ENCODE results near the gene MAPT.

Gene MAPT

GRCh38 chr17:46049656-46050055 lies 155.3 kb downstream of the MAPT start:
- H3K4me3 ChIP-seq, result no peak overlapping the region
- intact Hi-C loops (cut with DNase I; ENCODE audit: low total_unique reads), result loop anchor here (5.0 kb wide), 1 partner anchor 143 kb away; the partner anchor contains the start of gene KANSL1
- no peaks in the 10 kb centered on the region for H3K9me3 ChIP-seq
- no peak for TF ChIP-seq CTCF (IDR thresholded peaks at IDR 0.05)
- H3K27me3 ChIP-seq, result no peaks in the 10 kb centered on the region
- DNase-seq, result no peak
- peaks cover 31 to 69% (median 47%) of the 10 kb centered on the region in 3 donors for H3K36me3 ChIP-seq
- no peak overlapping the region for H3K27ac ChIP-seq
- peaks cover 0 to 3% (median 0%) of the 10 kb centered on the region in 4 donors for H3K4me1 ChIP-seq

DNA sequence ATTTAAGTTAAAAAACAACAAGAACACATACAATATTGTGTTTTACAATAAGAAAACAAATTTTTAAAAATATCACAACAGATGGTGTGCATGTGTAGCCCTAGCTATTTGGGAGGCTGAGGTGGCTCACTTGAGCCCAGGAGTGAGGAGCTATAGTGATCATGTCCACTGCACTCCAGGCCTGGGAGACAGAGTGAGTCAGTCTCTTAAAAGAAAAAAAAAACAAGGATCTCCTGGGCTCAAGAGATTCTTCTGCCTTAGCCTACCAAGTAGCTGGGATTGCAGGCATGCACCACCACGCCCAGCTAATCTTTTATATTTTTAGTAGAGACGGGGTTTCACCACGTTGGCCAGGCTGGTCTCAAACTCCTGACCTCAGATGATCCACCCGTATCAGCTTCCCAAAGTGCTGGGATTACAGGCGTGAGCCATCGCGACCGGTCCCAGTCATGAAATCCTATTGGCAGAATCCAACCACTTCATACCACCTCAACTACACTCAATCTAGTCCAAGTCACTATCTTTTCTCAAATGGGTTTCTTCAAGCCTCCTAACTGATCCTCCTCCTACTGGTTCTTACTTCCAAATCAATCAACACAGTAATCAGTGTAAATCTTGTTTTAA lies 159.7 kb downstream of the MAPT start:
- no peak overlapping the region for H3K4me3 ChIP-seq
- intact Hi-C loops (cut with DNase I; ENCODE audit: low total_unique reads), result no loop called here
- DNase-seq, result no peak
- no peak overlapping the region for H3K27ac ChIP-seq
- no peak for TF ChIP-seq CTCF (IDR thresholded peaks at IDR 0.05)
- peaks cover 19 to 46% (median 23%) of the 10 kb centered on the region in 3 donors for H3K36me3 ChIP-seq
- H3K4me1 ChIP-seq, result no peaks in the 10 kb centered on the region
- H3K9me3 ChIP-seq, result no peaks in the 10 kb centered on the region
- no peaks in the 10 kb centered on the region for H3K27me3 ChIP-seq

DNA sequence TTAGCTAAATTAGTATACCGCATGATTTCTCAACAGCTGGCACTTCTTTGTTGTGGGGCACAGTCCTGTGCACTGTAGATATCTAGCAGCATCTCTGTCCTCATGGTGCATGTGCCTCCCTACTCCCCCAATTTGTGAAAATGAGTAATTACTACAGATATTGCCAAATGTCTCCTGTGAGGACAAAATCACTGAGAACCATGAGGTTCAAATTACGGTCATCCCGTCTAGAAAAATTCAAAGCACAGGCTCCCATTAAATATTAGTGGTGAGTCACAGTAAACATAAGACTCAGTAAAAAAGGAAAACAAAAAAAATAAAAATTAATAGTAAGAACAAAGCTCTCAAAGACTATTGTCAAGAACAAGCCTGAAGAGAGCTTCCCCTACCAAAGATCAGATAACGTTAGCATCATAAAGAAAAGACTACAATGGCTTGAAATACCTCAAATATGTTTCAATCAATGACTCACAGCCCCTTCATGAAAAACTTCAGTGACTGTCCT lies 162.5 kb downstream of the MAPT start:
- intact Hi-C loops (cut with DNase I; ENCODE audit: low total_unique reads), result no loop called here
- peaks cover 0 to 34% (median 15%) of the 10 kb centered on the region in 3 donors for H3K36me3 ChIP-seq

DNA sequence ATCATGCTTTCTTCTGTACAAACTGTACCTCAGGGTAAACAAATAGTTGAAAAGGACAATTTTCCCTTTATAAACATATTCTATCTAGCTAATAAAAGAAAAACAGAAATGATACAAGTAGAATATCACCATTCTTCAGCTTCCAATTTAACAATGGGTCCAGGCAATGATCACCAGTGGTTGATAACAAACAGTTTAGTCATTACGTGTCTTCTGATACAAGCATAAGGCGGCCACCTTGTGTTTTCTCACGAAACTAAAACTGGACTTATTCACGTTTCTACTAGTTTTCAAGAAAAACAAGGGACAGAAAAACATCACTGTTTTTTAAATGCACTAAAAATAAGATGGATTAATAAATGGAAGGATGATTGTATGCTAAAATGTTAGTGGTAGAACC lies 163.0 kb downstream of the MAPT start:
- no peaks in the 10 kb centered on the region for H3K9me3 ChIP-seq
- no peak for TF ChIP-seq CTCF (IDR thresholded peaks at IDR 0.05)
- peaks cover 0 to 35% (median 15%) of the 10 kb centered on the region in 3 donors for H3K36me3 ChIP-seq
- H3K4me3 ChIP-seq, result no peak overlapping the region
- no peak for DNase-seq
- intact Hi-C loops (cut with DNase I; ENCODE audit: low total_unique reads), result no loop called here
- H3K27ac ChIP-seq, result no peak overlapping the region
- H3K27me3 ChIP-seq, result no peaks in the 10 kb centered on the region
- H3K4me1 ChIP-seq, result no peaks in the 10 kb centered on the region

More for the DNA sequence above, 162.5 kb downstream of the MAPT start:
- no peaks in the 10 kb centered on the region for H3K9me3 ChIP-seq
- H3K4me1 ChIP-seq, result no peaks in the 10 kb centered on the region
- peak in 1 of 2 donors; percentile 37 for DNase-seq
- no peaks in the 10 kb centered on the region for H3K27me3 ChIP-seq
- no peak overlapping the region for H3K27ac ChIP-seq
- TF ChIP-seq CTCF (IDR thresholded peaks at IDR 0.05), result no peak
- no peak overlapping the region for H3K4me3 ChIP-seq

DNA sequence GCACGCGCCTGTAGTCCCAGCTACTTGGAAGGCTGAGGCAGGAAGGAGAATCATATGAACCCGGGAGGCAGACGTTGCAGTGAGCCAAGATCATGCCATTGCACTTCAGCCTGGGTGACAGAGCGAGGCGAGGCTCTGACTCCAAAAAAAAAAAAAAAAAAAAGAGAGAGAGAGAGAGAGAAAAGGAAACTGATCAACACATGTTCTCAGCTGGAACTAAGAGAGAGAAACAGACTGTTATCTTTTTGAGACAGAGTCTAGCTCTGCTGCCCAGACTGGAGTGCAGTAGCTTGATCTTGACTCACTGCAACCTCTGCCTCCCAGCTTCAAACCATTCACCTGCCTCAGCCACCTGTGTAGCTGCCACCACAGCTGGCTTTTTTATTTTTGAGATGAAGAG lies 165.1 kb downstream of the MAPT start:
- no peak for DNase-seq
- intact Hi-C loops (cut with DNase I; ENCODE audit: low total_unique reads), result no loop called here
- Histone ChIP-seq H3K4me1 (peaks cover 0 to 7% (median 0%) of the 10 kb centered on the region in 4 donors), H3K27ac (no peak overlapping the region), H3K9me3 (no peaks in the 10 kb centered on the region), H3K4me3 (no peak overlapping the region), H3K27me3 (no peaks in the 10 kb centered on the region), H3K36me3 (peaks cover 0 to 26% (median 20%) of the 10 kb centered on the region in 3 donors)
- no peak for TF ChIP-seq CTCF (IDR thresholded peaks at IDR 0.05)
